HepG2 (cell line): Measurements from ENCODE around the gene SMYD4. TPM values are rescaled to one million over a fixed set of nuclear protein-coding genes. Genes with fewer than 3 reads are reported as not detected.

ENCODE experiments used
- ATF7-NPFF ChIP-seq: sonication (generic); formaldehyde crosslinking; IDR thresholded peaks from 2 replicates; pipeline ENCODE4 v1.8.1; 2023; ENCODE audit warnings: mild to moderate bottlenecking, low read depth, missing genetic modification reagents, moderate library complexity
- GFI1 ChIP-seq: sonication (generic); formaldehyde crosslinking; IDR thresholded peaks from 2 replicates; pipeline ENCODE4 v1.5.0; 2020; ENCODE audit warnings: missing genetic modification reagents, mild to moderate bottlenecking, borderline replicate concordance
- HDAC2 ChIP-seq: sonication (generic); formaldehyde crosslinking; IDR thresholded peaks from 2 replicates; pipeline ENCODE4 v1.4.0; 2020; ENCODE audit warnings: missing genetic modification reagents
- NONO ChIP-seq, 2 experiments: fragments of 450-650 bp in 1 of 2; sonication (generic) in 1 of 2; formaldehyde crosslinking in 1 of 2; IDR thresholded peaks in 1 of 2; conservative IDR thresholded peaks in 1 of 2; 2 replicates each; pipeline versions ENCODE4 v1.6.1 to v1.8.0; 2017 to 2022; ENCODE audit warnings: mild to moderate bottlenecking in 1 of 2, missing genetic modification reagents in 1 of 2, moderate library complexity in 1 of 2
- RAD21 ChIP-seq: fragments of 450-650 bp; formaldehyde crosslinking; IDR thresholded peaks from 2 replicates; pipeline ENCODE4 v1.5.0; 2020; ENCODE audit warnings: mild to moderate bottlenecking
- SP2 ChIP-seq: sonication (generic); formaldehyde crosslinking; IDR thresholded peaks from 2 replicates; pipeline ENCODE4 v1.5.1; 2020; ENCODE audit warnings: mild to moderate bottlenecking, missing genetic modification reagents
- TGIF2 ChIP-seq: IDR thresholded peaks from 2 replicates; pipeline ENCODE4 v1.6.1; 2016; ENCODE audit warnings: control low read depth, missing compliant biosample characterization
- TP53 ChIP-seq: sonication (generic); formaldehyde crosslinking; conservative IDR thresholded peaks from 2 replicates; pipeline ENCODE4 v1.4.0; 2020; ENCODE audit warnings: missing genetic modification reagents
- XRCC5 ChIP-seq: fragments of 200-400 bp; formaldehyde crosslinking; optimal IDR thresholded peaks from 2 replicates; pipeline ENCODE3; 2017; ENCODE audit warnings: mild to moderate bottlenecking, low read length
- ZFYVE20 ChIP-seq: sonication (generic); formaldehyde crosslinking; IDR thresholded peaks from 2 replicates; pipeline ENCODE4 v1.8.0; 2023; ENCODE audit warnings: low read depth, mild to moderate bottlenecking, moderate library complexity, missing genetic modification reagents, borderline replicate concordance
- ZNF264 ChIP-seq: sonication (generic); formaldehyde crosslinking; IDR thresholded peaks from 2 replicates; pipeline ENCODE4 v1.4.0; 2020; ENCODE audit warnings: missing genetic modification reagents
- ZNF274 ChIP-seq: sonication (generic); formaldehyde crosslinking; IDR thresholded peaks from 2 replicates; pipeline ENCODE4 v1.5.1; 2020; ENCODE audit warnings: mild to moderate bottlenecking, missing genetic modification reagents
- ZNF292 ChIP-seq: sonication (generic); formaldehyde crosslinking; IDR thresholded peaks from 2 replicates; pipeline ENCODE4 v1.8.1; 2022; ENCODE audit warnings: mild to moderate bottlenecking, low read depth, missing genetic modification reagents, borderline replicate concordance
- ZNF44 ChIP-seq: sonication (generic); formaldehyde crosslinking; IDR thresholded peaks from 2 replicates; pipeline ENCODE4 v1.5.1; 2020; ENCODE audit warnings: mild to moderate bottlenecking, missing genetic modification reagents
- polyA plus RNA-seq, 8 experiments: library from polyadenylated mRNA; depleted of rRNA in 3 of 8; stranded (reverse) in 7 of 8; unstranded in 1 of 8; fragments of >200 nt; fragmentation: Illumina TruSeq in 4 of 8; extraction: Trizol in 4 of 8; gene quantifications; 2 replicates each; pipeline versions ENCODE4 v1.2.1 to v1.2.3, GENCODE V29; 2011 to 2016; ENCODE audit warnings: low read depth in 4 of 8, missing spikeins in 1 of 8, mixed read lengths in 1 of 8; ENCODE audit not compliant: insufficient read depth in 1 of 8
- total RNA-seq, 5 experiments: library from RNA; depleted of rRNA; stranded (reverse); fragments of >200 nt; fragmentation: Illumina TruSeq; extraction: Trizol; gene quantifications; 2 replicates each; pipeline ENCODE4 v1.2.3, GENCODE V29; 2016; ENCODE audit warnings: low read depth in 1 of 5
- TF ChIP-seq, protein P1 (sequence below): sonication (generic); formaldehyde crosslinking; IDR thresholded peaks from 2 replicates; pipeline ENCODE4 v1.5.0; 2020; ENCODE audit warnings: mild to moderate bottlenecking, missing genetic modification reagents, moderate library complexity
- TF ChIP-seq, protein P2 (sequence below): sonication (generic); formaldehyde crosslinking; IDR thresholded peaks from 2 replicates; pipeline ENCODE4 v1.4.0; 2020; ENCODE audit warnings: missing genetic modification reagents
- TF ChIP-seq, protein P3 (sequence below): sonication (generic); formaldehyde crosslinking; IDR thresholded peaks from 2 replicates; pipeline ENCODE4 v1.5.0; 2020; ENCODE audit warnings: missing genetic modification reagents
- TF ChIP-seq, protein P4 (sequence below): sonication (generic); formaldehyde crosslinking; IDR thresholded peaks from 2 replicates; pipeline ENCODE4 v1.4.0; 2020; ENCODE audit warnings: mild to moderate bottlenecking, missing genetic modification reagents, borderline replicate concordance
- TF ChIP-seq, protein P5 (sequence below): sonication (generic); formaldehyde crosslinking; IDR thresholded peaks from 2 replicates; pipeline ENCODE4 v1.4.0; 2020; ENCODE audit warnings: missing genetic modification reagents, mild to moderate bottlenecking, borderline replicate concordance

The SMYD4 gene
- total and polyA plus RNA-seq, 2 of the 13 experiments (the other 11 are each of a cell fraction or from before 2014, with no cell fraction given), result 7.4 to 11.3 TPM

DNA sequence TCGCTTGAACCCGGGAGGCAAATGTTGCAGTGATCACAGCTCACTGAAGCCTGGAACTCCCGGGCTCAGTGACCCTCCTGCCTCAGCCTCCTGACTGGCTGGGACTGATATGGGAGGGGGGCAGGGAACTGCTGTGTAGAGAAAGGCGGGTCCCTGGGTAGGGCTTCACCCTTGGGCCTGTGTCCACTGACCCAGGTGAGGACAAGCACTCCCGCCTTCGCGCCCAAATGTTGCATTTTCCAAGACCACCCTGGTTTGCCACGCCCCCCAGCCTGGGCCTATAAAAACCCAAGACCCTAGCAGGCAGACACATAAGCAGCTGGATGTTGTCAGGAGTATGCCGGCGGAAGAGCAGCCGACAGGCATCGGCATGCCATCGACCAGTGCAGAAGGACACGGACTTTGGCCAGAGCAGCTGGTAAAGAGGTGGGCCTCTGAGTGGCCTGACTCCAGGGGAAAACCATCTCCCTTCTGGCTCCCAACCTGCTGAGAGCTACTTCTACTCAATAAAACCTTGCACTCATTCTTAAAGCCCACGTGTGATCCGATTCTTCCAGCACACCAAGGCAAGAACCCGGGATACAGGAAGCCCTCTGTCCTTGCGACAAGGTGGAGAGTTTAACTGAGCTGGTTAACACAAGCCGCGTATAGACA, 19.1 kb downstream of the SMYD4 start (continued):
- TF ChIP-seq ZFYVE20 (CRISPR knock-in tag) (no peak), ZNF292 (CRISPR knock-in tag) (peak; percentile 76; the same call in 1 of the 2 replicates), NONO (IDR thresholded peaks at IDR 0.05) (no peak), NONO (CRISPR knock-in tag; conservative IDR thresholded peaks at IDR 0.05) (peak; percentile 70; the same call in 1 of the 2 replicates), SP2 (no peak), ZNF44 (CRISPR knock-in tag) (peak; percentile 29; the same call in 1 of the 2 replicates), ZNF264 (peak; percentile 76; the same call in 1 of the 2 replicates), ATF7-NPFF (CRISPR knock-in tag) (peak; percentile 65; the same call in 1 of the 2 replicates), ZNF274 (no peak; the same call in 1 of the 2 replicates), TGIF2 (peak; percentile 96), RAD21 (CRISPR knock-in tag) (peak; percentile 19), TP53 (0 out of 2 replicates have a peak, but pooled peaks have one; percentile 54), GFI1 (0 out of 2 replicates have a peak, but pooled peaks have one; percentile 66), HDAC2 (CRISPR knock-in tag) (peak; percentile 92), XRCC5 (peak; percentile 68)
- TF ChIP-seq, protein P1, sequence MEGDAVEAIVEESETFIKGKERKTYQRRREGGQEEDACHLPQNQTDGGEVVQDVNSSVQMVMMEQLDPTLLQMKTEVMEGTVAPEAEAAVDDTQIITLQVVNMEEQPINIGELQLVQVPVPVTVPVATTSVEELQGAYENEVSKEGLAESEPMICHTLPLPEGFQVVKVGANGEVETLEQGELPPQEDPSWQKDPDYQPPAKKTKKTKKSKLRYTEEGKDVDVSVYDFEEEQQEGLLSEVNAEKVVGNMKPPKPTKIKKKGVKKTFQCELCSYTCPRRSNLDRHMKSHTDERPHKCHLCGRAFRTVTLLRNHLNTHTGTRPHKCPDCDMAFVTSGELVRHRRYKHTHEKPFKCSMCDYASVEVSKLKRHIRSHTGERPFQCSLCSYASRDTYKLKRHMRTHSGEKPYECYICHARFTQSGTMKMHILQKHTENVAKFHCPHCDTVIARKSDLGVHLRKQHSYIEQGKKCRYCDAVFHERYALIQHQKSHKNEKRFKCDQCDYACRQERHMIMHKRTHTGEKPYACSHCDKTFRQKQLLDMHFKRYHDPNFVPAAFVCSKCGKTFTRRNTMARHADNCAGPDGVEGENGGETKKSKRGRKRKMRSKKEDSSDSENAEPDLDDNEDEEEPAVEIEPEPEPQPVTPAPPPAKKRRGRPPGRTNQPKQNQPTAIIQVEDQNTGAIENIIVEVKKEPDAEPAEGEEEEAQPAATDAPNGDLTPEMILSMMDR (CRISPR knock-in tag), result 0 out of 2 replicates have a peak, but pooled peaks have one; percentile 6
- TF ChIP-seq, protein P2, sequence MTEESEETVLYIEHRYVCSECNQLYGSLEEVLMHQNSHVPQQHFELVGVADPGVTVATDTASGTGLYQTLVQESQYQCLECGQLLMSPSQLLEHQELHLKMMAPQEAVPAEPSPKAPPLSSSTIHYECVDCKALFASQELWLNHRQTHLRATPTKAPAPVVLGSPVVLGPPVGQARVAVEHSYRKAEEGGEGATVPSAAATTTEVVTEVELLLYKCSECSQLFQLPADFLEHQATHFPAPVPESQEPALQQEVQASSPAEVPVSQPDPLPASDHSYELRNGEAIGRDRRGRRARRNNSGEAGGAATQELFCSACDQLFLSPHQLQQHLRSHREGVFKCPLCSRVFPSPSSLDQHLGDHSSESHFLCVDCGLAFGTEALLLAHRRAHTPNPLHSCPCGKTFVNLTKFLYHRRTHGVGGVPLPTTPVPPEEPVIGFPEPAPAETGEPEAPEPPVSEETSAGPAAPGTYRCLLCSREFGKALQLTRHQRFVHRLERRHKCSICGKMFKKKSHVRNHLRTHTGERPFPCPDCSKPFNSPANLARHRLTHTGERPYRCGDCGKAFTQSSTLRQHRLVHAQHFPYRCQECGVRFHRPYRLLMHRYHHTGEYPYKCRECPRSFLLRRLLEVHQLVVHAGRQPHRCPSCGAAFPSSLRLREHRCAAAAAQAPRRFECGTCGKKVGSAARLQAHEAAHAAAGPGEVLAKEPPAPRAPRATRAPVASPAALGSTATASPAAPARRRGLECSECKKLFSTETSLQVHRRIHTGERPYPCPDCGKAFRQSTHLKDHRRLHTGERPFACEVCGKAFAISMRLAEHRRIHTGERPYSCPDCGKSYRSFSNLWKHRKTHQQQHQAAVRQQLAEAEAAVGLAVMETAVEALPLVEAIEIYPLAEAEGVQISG, result peak; percentile 69; the same call in 1 of the 2 replicates
- TF ChIP-seq, protein P3, sequence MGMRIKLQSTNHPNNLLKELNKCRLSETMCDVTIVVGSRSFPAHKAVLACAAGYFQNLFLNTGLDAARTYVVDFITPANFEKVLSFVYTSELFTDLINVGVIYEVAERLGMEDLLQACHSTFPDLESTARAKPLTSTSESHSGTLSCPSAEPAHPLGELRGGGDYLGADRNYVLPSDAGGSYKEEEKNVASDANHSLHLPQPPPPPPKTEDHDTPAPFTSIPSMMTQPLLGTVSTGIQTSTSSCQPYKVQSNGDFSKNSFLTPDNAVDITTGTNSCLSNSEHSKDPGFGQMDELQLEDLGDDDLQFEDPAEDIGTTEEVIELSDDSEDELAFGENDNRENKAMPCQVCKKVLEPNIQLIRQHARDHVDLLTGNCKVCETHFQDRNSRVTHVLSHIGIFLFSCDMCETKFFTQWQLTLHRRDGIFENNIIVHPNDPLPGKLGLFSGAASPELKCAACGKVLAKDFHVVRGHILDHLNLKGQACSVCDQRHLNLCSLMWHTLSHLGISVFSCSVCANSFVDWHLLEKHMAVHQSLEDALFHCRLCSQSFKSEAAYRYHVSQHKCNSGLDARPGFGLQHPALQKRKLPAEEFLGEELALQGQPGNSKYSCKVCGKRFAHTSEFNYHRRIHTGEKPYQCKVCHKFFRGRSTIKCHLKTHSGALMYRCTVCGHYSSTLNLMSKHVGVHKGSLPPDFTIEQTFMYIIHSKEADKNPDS (CRISPR knock-in tag), result no peak
- TF ChIP-seq, protein P4, sequence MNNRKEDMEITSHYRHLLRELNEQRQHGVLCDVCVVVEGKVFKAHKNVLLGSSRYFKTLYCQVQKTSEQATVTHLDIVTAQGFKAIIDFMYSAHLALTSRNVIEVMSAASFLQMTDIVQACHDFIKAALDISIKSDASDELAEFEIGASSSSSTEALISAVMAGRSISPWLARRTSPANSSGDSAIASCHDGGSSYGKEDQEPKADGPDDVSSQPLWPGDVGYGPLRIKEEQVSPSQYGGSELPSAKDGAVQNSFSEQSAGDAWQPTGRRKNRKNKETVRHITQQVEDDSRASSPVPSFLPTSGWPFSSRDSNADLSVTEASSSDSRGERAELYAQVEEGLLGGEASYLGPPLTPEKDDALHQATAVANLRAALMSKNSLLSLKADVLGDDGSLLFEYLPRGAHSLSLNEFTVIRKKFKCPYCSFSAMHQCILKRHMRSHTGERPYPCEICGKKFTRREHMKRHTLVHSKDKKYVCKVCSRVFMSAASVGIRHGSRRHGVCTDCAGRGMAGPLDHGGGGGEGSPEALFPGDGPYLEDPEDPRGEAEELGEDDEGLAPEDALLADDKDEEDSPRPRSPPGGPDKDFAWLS, result no peak
- TF ChIP-seq, protein P5, sequence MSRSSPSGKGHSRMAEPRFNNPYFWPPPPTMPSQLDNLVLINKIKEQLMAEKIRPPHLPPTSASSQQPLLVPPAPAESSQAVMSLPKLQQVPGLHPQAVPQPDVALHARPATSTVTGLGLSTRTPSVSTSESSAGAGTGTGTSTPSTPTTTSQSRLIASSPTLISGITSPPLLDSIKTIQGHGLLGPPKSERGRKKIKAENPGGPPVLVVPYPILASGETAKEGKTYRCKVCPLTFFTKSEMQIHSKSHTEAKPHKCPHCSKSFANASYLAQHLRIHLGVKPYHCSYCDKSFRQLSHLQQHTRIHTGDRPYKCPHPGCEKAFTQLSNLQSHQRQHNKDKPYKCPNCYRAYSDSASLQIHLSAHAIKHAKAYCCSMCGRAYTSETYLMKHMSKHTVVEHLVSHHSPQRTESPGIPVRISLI (CRISPR knock-in tag), result peak; percentile 47; the same call in 1 of the 2 replicates
